Tibial nerve (tissue), 4 donors: ENCODE results near the gene SSC5D. TPM values are rescaled to one million over a fixed set of nuclear protein-coding genes. Genes with fewer than 3 reads are reported as not detected.

Experiments used
- DNase-seq, 2 donors: peaks; one replicate each; pipeline ENCODE4 v3.0.0-alpha.2; 2019; ENCODE audit warnings: low spot score in 2 of 2
- H3K27ac ChIP-seq, 4 donors: fragments of 200-600 bp; sonication (generic) in 3 of 4; one replicate each; pipeline ENCODE4 v1.5.1; 2017 to 2019; ENCODE audit warnings: mild to moderate bottlenecking in 1 of 4
- H3K27me3 ChIP-seq, 2 donors: fragments of 200-600 bp; sonication (generic) in 1 of 2; one replicate each; pipeline versions ENCODE4 v1.5.1 to v1.6.0; 2017 to 2019
- H3K36me3 ChIP-seq, 3 donors: fragments of 200-600 bp; sonication (generic); one replicate each; pipeline ENCODE4 v1.5.1; 2018 to 2019
- H3K4me1 ChIP-seq, 4 donors: fragments of 200-600 bp; sonication (generic) in 3 of 4; one replicate each; pipeline ENCODE4 v1.5.1; 2017 to 2019
- H3K4me3 ChIP-seq, 4 donors: fragments of 200-600 bp; sonication (generic) in 3 of 4; one replicate each; pipeline ENCODE4 v1.5.1; 2017 to 2019; ENCODE audit warnings: mild to moderate bottlenecking in 1 of 4, moderate library complexity in 1 of 4
- H3K9me3 ChIP-seq, 4 donors: fragments of 200-600 bp; sonication (generic) in 3 of 4; one replicate each; pipeline ENCODE4 v1.5.1; 2017 to 2019
- CTCF ChIP-seq, 5 experiments: fragments of 200-600 bp in 3 of 5; fragments of 450-650 bp in 2 of 5; sonication (generic) in 3 of 5; IDR thresholded peaks; one replicate each; pipeline ENCODE4 v1.5.1; 2016 to 2019; ENCODE audit warnings: antibody characterized with exemption in 5 of 5, mild to moderate bottlenecking in 3 of 5, moderate library complexity in 2 of 5
- EP300 ChIP-seq, 2 donors: sonication (generic); formaldehyde crosslinking; IDR thresholded peaks; one replicate each; pipeline ENCODE4 v1.6.1; 2017; ENCODE audit warnings: antibody characterized with exemption in 2 of 2, mild to moderate bottlenecking in 1 of 2
- POLR2A ChIP-seq, 2 donors: fragments of 450-650 bp; IDR thresholded peaks; one replicate each; pipeline ENCODE4 v1.6.1; 2017; ENCODE audit warnings: antibody characterized with exemption in 2 of 2, mild to moderate bottlenecking in 2 of 2, moderate library complexity in 2 of 2
- WGBS, 2 donors: methylation state at CpG; one replicate each; pipeline ENCODE4 v1.1.5; 2018; 5-methylcytosine and 5-hydroxymethylcytosine counted together
- total RNA-seq, 4 donors: library from RNA; depleted of rRNA; stranded (reverse); fragments of >200 nt; gene quantifications; one replicate each; pipeline ENCODE4 v1.1.0, GENCODE V29; 2016

Gene SSC5D
- total RNA-seq, 4 donors from 2014 or later, result 3.9 to 14.5 (median 7.2) TPM

GRCh38 chr19:55563261-55563690 lies 75.0 kb downstream of the SSC5D start:
- Histone ChIP-seq H3K4me3 (no peak overlapping the region), H3K27me3 (peaks cover 0 to 20% of the 10 kb centered on the region in 2 donors), H3K9me3 (peaks cover 0 to 4% (median 0%) of the 10 kb centered on the region in 4 donors), H3K27ac (no peak overlapping the region), H3K36me3 (no peaks in the 10 kb centered on the region), H3K4me1 (no peaks in the 10 kb centered on the region)
- TF ChIP-seq EP300 (IDR thresholded peaks at IDR 0.05) (no peak), CTCF (IDR thresholded peaks at IDR 0.05) (no peak), POLR2A (IDR thresholded peaks at IDR 0.05) (no peak)
- no peak for DNase-seq
- WGBS, 2 donors, result 38 to 39% methylated on average over 12 of the region's 12 CpGs

GRCh38 chr19:55566823-55567222 lies 78.6 kb downstream of the SSC5D start:
- Histone ChIP-seq H3K4me3 (no peak overlapping the region), H3K27me3 (peaks cover 0 to 20% of the 10 kb centered on the region in 2 donors)
- 47 to 49% methylated on average over 9 of the region's 9 CpGs for whole genome bisulfite sequencing, 2 donors

GRCh38 chr19:55567708-55568328 lies 79.6 kb downstream of the SSC5D start:
- peaks cover 0 to 20% of the 10 kb centered on the region in 2 donors for H3K27me3 ChIP-seq
- TF ChIP-seq POLR2A (IDR thresholded peaks at IDR 0.05) (no peak), CTCF (IDR thresholded peaks at IDR 0.05) (no peak), EP300 (IDR thresholded peaks at IDR 0.05) (no peak)
- H3K4me1 ChIP-seq, result no peaks in the 10 kb centered on the region
- no peak overlapping the region for H3K4me3 ChIP-seq
- no peaks in the 10 kb centered on the region for H3K9me3 ChIP-seq
- DNase-seq, result no peak
- no peak overlapping the region for H3K27ac ChIP-seq
- H3K36me3 ChIP-seq, result no peaks in the 10 kb centered on the region

More at GRCh38 chr19:55566823-55567222, 78.6 kb downstream of the SSC5D start:
- no peaks in the 10 kb centered on the region for H3K36me3 ChIP-seq
- no peak overlapping the region for H3K27ac ChIP-seq
- no peak for TF ChIP-seq POLR2A (IDR thresholded peaks at IDR 0.05)
- no peak for TF ChIP-seq CTCF (IDR thresholded peaks at IDR 0.05)
- TF ChIP-seq EP300 (IDR thresholded peaks at IDR 0.05), result no peak
- no peaks in the 10 kb centered on the region for H3K9me3 ChIP-seq
- no peaks in the 10 kb centered on the region for H3K4me1 ChIP-seq
- no peak for DNase-seq

Other genes starting within 250 kb of the SSC5D start
- 10 to 100 TPM; 35.4 to 56.7 (median 40.7) TPM for gene PPP6R1, start 229.4 kb upstream of the SSC5D start, total RNA-seq
- gene HSPBP1, start 208.3 kb upstream of the SSC5D start, total RNA-seq, result 10 to 100 TPM; 33.7 to 49.6 (median 40.5) TPM
- 1 to 10 TPM; 4.6 to 6.9 (median 5.9) TPM for gene BRSK1, start 204.4 kb upstream of the SSC5D start, total RNA-seq
- gene TMEM150B, start 163.1 kb upstream of the SSC5D start, total RNA-seq, result 10 to 100 TPM in 1 of 4 donors, 1 to 10 TPM in 3; 5.5 to 17.1 (median 7.7) TPM
- gene KMT5C, start 148.6 kb upstream of the SSC5D start, total RNA-seq, result 10 to 100 TPM; 30.6 to 50.0 (median 41.2) TPM
- gene COX6B2, start 133.7 kb upstream of the SSC5D start, total RNA-seq, result not detected
- gene GARIN5B, start 125.2 kb upstream of the SSC5D start, total RNA-seq, result not detected
- under 1 TPM in 1 of 4 donors, not detected in 3; 0.21 TPM for gene IL11, start 118.0 kb upstream of the SSC5D start, total RNA-seq
- 1 to 10 TPM in 1 of 4 donors, not detected in 3; 2.7 TPM for gene TMEM190, start 111.6 kb upstream of the SSC5D start, total RNA-seq
- gene TMEM238, start 104.1 kb upstream of the SSC5D start, total RNA-seq, result 1 to 10 TPM in 2 of 4 donors, under 1 TPM in 2; 0.63 to 7.5 (median 2.6) TPM
- gene RPL28, start 102.5 kb upstream of the SSC5D start, total RNA-seq, result 100 to 1,000 TPM; 266 to 574 (median 354) TPM
- 10 to 100 TPM in 2 of 4 donors, 1 to 10 TPM in 2; 8.0 to 16.2 (median 9.9) TPM for gene UBE2S, start 80.6 kb upstream of the SSC5D start, total RNA-seq
- gene SHISA7, start 45.1 kb upstream of the SSC5D start, total RNA-seq, result 1 to 10 TPM in 3 of 4 donors, under 1 TPM in 1; 0.42 to 4.1 (median 2.0) TPM
- 10 to 100 TPM; 38.0 to 80.4 (median 65.9) TPM for gene ISOC2, start 26.8 kb upstream of the SSC5D start, total RNA-seq
- gene C19orf85, start 23.7 kb upstream of the SSC5D start, total RNA-seq, result not detected
- 10 to 100 TPM in 1 of 4 donors, 1 to 10 TPM in 3; 3.5 to 16.8 (median 4.0) TPM for gene ZNF628, start 11.8 kb upstream of the SSC5D start, total RNA-seq
- gene NAT14, start 3.2 kb upstream of the SSC5D start, total RNA-seq, result 1 to 10 TPM; 3.1 to 8.0 (median 4.3) TPM
- not detected for gene SBK2, start 48.7 kb downstream of the SSC5D start, total RNA-seq
- gene SBK3, start 57.1 kb downstream of the SSC5D start, total RNA-seq, result under 1 TPM in 1 of 4 donors, not detected in 3; 0.59 TPM
- gene ZNF579, start 92.4 kb downstream of the SSC5D start, total RNA-seq, result 1 to 10 TPM; 2.0 to 5.3 (median 4.2) TPM
- 10 to 100 TPM in 1 of 4 donors, 1 to 10 TPM in 3; 4.8 to 11.7 (median 7.9) TPM for gene FIZ1, start 111.1 kb downstream of the SSC5D start, total RNA-seq
- 10 to 100 TPM; 23.1 to 35.0 (median 27.0) TPM for gene ZNF524, start 111.9 kb downstream of the SSC5D start, total RNA-seq
- gene ZNF865, start 117.2 kb downstream of the SSC5D start, total RNA-seq, result 10 to 100 TPM in 3 of 4 donors, 1 to 10 TPM in 1; 8.8 to 15.0 (median 12.7) TPM
- gene ZNF784, start 136.1 kb downstream of the SSC5D start, total RNA-seq, result 1 to 10 TPM; 1.5 to 6.9 (median 1.9) TPM
- gene ZNF580, start 152.6 kb downstream of the SSC5D start, total RNA-seq, result 10 to 100 TPM; 24.1 to 67.5 (median 35.0) TPM
- gene ZNF581, start 155.2 kb downstream of the SSC5D start, total RNA-seq, result 10 to 100 TPM in 2 of 4 donors, 1 to 10 TPM in 2; 5.7 to 19.4 (median 8.8) TPM
- 10 to 100 TPM; 14.5 to 39.6 (median 16.1) TPM for gene CCDC106, start 159.8 kb downstream of the SSC5D start, total RNA-seq
- 100 to 1,000 TPM; 115 to 242 (median 141) TPM for gene U2AF2, start 166.6 kb downstream of the SSC5D start, total RNA-seq
- gene EPN1, start 186.8 kb downstream of the SSC5D start, total RNA-seq, result 100 to 1,000 TPM in 3 of 4 donors, 10 to 100 TPM in 1; 92.0 to 164 (median 118) TPM
- gene NLRP9, start 250.0 kb downstream of the SSC5D start, total RNA-seq, result not detected